GM18511 (cell line): ENCODE results near the gene R3HCC1L.

Experiments used
- ATAC-seq: cut with Tn5 transposase; IDR thresholded peaks from one replicate; pipeline ENCODE4 v1.9.1; 2021; ENCODE audit warnings: mild to moderate bottlenecking, moderate library complexity; ENCODE audit not compliant: unreplicated experiment

Gene R3HCC1L

DNA sequence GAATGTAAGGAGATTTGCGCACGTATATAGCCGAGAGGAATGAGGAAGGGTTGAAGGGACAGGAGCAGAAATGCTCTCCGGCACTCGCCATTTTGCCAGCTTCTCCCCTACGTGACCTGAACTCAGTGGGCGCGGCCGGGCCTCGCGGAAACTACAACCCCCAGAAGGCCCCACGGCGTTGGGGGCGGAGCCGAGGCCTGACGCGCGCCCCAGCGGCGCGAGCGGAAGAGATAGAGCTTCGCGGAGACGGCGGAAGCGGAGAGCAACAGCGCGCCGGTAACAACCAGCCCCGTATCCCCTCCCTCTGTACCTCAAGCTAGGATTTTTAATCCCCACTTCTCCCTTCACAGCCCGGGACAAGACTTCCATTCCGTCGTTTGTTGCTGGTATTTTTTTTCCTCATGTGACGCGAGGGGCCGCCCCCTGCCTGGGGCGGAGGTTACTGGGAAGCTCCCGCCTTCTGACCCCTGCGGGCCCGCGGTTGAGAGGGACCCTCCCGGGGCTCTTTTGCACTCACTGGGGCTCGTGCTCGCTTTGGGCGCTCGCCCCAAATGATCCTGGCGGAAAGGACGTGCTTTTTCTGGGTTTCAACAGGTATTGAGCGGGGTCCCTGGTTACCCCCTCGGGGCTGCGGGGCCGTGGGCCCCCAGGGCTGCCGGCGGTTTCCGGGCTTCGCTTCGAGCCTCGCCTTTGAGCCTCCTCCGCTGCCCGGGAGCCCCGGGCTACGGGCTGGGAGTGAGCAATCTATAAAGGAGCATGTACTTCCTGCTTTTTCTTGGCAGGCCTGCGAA lies at the start of gene R3HCC1L:
Gene R3HCC1L, plus strand, starts transcription at position 227 of the 791 bp plus-strand sequence. CDS start 73,458 bp downstream, outside the sequence.
- peak; percentile 83 for ATAC-seq

DNA sequence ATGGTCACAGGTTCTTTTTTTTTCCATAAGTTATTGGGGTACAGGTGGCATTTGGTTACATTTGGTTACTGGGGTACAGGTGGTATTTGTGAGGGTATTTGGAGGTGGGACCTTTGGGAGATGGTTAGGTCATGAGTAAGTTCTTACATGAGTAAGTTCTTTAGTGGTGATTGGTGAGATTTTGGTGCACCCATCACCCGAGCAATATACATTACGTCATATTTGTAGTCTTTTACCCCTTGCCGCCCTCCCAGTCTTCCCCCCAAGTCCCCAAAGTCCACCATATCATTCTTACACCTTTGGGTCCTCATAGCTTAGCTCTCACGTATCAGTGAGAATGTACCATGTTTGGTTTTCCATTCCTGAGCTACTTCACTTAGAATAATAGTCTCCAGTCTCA lies 49.2 kb upstream of the R3HCC1L start:
- ATAC-seq, result no peak

DNA sequence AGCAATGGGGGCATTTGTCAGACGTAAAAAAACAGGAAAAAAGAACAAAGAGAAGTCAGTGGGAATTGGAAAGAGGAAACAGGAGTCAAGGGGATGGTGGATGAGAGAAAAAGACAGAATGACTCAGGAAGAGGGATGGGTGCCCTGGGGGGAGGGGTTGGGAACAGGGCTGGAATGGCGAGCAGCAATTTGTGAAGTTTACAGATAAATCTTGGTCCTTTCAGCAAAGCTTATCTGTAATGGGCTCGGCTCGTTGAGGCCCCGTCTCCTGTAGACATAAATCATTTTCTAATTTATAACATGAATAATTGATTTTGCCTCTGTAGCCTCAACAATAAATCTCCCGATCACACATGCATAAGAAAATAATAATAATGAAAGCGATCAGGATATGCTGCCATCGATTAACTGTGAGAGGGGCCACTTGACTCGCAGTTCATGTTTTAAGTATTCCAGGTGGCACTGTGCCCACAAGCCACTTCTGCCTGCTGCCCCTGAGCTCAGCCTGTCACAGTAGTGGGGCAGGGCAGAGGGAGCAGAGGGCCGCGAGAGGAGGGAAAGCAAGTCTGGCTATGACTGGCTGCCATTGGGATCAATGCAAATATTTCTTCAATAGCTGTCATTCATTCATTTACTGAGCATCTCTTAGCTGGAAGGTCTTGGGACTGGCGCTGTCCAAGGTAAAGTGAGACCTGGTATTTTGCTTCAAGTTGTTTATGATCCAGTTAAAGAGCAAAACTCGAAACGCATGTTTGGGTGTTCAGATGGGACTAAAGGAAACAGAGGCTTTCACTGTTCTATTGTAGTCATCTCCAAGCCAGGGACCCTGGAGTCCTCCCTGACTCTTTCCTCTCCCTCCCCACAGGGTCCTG lies 47.4 kb upstream of the R3HCC1L start:
- ATAC-seq, result no peak

DNA sequence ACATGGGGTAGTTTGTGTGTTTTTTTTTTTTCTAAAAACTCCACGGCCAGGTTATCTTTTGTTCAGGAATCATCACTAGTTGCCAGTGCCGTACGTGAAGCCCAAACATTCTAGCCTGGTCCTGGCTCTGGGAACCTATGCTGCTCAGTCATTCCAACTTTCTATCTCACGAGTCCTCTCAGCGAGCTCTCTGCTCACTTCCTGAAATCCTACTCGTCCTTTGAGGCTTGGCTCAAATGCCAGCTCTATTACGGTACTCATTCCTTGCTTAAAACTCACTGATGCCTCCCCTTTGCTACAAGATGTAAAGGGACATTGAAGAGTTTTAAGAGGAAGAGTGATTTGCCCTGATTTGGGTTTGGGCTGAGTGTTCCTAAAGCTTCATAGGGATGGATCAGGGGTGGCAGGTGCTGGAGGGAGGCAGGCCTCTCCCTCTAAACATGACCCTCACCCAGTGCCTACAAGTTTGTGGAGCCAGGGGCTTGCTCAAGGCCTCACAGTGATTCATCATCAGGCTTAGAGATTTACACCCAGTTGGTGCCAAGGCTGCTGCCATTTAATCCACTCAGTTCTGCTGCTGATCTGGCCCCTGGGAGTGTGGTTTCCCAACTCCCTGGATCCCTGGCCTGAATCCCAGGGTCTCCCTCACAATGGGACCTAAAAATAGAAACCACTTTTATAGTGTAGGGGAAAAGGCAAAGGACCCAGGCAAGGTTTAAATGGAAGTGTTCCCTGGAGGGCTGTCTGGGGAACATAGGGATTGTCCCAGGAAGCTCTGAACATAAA lies 46.1 kb upstream of the R3HCC1L start:
- no peak for ATAC-seq

DNA sequence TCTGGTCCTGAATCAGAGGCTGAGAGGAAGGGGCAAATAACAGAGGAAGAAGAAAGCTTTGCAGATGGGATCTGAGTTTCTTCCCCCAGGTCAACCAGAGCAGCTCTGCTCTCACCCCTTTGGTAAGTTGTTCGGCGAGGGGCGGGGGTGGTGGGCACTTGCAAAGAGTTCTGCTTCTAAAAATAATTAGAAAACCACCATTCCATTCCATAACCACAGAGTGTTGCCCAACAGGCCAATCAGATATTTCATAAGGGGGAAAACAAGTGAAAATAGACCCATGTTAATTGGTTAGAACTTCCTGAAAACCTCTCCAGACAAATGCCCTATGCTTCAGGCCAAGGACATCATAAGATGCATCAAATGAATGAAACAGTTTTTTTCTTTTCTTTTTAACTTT lies 43.6 kb upstream of the R3HCC1L start:
- no peak for ATAC-seq

DNA sequence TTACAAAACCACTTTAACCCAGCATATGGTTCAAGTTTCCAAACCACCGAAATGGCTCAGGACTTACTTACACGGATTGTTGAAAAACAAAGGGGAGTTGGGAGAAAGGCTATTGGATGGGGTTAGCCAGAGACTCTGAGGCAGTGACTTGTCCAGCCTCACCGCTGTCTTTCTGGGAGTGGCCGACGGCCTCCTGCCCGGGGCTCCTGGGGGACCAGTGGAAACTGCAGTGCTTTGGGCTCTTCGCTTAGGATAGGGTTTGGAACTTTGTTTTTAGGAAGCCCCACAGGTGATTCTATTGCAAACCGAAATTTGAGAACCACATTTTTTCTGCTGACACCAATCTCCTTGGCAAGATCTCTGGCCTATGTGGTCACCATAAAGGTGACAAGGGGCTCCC lies 38.1 kb upstream of the R3HCC1L start:
- ATAC-seq, result no peak

DNA sequence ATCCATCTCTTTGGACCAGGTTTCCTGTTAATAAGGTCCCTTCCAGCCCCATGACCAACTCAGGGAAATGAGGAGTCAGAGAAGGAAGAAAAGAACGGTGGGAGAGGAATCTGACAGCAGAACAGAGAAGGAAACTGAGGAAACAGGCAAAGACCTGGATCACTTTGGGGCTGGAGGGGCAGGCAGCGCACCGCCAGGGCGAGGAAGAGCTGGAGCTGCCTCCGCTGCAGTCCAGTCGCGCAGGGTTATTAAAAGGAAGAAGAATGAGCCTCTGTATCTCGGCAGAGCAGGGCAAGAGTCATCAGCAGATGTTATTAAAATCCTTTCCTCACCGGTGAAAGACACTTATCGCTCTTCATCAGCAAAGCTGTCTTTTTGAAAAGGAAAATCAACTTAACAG lies 37.7 kb upstream of the R3HCC1L start:
- ATAC-seq, result no peak

DNA sequence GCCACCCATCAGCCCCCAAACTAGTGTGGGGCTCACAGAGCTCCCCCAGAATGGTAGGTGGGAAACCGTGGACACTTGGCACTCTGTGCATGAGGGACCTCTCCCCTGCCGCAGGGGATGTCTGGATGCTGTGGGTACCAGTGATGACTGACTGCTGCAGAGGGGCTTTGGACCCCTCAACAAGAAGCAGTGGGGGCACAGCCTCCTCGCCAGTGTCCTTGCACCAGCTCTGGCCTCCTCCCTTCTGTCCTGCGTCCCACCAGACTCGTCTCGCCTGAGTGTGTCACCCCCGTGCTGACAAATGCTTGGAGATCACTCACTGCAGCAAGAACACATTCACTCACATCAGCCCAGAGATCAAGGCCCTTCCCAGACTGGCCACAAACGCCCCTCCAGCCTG lies 37.3 kb upstream of the R3HCC1L start:
- no peak for ATAC-seq

DNA sequence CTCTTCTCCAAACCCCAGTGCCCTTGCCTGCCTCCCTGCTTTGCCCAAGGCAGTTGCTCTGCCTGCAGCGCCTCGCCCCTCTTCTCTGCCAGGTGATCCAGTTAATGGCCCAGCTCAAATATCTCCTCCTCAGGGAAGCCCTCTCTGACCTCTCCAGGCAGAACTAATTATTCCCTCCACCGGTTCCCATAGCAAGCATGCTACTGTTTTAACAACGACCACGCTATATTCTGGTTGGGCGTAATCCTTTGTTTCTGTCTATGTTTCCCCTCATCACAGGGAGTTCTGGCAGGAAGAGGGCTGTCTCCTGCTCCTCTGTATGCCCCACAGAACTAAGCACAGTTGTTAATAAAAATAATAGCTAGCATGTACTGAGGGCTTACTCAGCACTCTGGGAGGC lies 36.8 kb upstream of the R3HCC1L start:
- no peak for ATAC-seq

DNA sequence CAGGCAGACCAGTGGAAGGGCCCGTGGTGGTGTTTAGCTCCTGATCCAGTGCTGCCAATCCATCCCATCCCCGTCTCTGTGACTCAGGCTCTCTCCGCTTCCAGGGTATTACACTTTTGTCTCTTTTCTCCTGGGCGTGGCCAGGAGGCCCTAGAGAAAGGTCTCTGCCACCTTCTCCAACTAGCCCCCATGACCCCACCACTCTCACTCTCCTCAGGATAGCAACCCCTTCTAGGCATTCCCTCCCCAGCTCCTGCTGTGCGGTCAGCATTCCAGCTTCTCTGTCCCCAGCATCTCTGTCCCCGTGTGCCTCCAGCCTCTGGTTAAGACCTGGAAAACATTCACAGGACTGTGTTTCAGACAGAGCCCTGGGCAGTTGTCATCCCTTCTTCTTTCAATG lies 36.2 kb upstream of the R3HCC1L start:
- ATAC-seq, result no peak

DNA sequence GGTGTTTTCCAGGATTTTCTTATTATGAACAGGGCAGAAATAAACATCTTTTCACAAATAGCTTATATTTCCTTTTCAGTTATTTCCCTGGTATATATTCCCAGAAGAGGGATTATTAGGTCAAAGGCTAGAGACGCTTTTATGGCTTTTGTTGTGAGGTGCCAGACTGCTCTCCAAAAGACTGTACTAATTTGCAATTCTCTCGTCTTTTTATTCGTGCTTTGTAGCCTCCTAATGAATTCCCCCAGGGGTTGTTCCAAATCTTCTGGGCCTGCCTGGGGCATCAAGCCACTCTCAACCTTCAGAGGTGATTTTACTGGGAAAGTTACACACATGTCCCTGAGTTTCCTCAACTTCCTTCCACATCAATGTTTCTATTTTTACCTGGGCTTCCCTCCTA lies 34.0 kb upstream of the R3HCC1L start:
- no peak for ATAC-seq

DNA sequence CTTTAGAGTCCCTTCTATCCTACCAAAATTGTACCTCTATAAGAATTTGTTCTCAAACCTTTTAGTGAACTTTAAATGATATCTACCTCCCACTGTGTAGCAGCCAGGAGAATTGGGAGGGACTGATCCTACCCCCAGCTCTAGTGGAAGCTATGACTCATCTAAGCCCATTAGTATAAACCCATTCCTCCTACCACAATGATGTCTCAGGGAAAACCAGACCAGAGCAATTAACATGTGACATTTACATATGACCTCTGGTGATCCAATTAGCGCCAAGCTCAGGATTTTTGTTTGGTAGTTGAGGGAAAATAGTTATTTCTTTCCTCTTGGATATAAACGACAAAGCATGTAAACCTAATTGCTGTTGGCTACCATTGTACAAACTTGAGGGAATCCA lies 33.1 kb upstream of the R3HCC1L start:
- ATAC-seq, result no peak

DNA sequence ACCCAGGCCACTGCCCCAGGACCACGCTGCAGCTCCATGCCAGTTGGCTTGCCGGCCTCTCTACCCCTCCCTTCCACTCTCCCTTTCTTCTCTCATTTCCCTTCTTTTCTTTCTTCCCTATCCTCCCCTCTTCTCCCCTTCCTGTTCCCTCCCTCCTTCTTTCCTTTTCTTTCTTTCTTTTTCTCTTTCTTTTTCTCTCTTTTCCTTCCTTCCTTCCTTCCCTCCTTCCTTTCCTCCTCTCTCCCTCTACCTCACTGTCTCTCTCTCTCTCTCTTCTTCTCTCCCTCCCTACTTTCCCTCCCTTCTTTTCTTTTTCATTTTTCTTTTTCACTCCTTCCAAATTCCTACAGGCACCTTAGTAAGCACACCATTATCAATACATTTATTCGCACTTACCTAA lies 30.3 kb upstream of the R3HCC1L start:
- no peak for ATAC-seq

DNA sequence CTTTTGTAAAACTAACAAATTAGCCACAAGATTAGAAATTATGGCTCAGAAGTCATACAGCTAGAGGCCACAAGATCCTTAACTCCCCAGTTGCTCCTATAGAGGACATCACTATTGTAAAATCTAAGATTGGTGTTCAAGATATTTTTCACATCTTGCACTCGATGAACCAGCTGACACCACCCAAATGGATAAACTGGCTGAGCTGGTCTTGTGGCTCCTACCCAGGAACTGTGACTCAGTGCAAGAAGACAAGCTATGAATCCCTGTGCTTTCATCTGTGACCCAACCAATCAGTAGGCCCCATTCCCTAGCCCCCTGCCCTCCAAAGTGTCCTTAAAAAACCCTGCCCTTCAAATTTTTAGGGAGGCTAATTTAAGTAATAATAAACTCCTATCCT lies 27.9 kb upstream of the R3HCC1L start:
- no peak for ATAC-seq

DNA sequence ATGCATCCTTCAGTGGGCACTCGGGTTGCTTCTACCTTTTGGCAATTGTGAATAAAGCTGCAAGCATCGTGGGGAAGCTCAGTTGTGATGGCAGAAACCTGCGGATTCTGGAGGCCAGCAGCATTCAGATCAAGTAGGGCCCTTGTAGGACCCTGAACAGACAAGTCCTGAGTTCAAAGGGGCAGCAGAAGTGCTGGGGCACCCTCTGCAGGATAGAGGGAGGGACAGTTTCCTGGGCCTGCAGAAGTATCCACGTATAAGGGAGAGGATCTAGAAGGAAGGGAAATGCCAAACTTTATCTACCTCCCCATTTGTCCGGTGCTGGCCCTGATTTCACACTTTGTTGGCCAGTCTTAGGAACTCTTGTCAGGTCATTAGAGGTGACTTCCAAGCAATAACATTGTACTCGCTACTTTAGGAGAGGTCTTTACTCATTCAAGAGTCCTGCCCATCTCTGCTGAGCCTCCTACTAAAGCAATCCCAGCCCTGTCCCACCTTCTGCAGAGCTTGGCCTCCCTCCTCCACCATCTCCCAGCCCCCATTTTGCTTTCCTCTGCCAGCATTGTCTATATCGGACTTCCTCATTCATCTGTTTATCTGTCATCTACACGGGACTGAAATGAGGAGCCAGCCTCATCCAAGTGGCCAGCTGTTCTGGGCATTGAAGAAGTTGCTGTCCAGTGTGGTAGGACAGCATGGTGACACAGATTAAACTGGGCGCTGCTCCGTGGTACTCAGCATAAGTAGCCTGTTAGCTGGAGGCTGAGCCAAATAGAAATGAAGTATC lies 26.6 kb upstream of the R3HCC1L start:
- ATAC-seq, result no peak

DNA sequence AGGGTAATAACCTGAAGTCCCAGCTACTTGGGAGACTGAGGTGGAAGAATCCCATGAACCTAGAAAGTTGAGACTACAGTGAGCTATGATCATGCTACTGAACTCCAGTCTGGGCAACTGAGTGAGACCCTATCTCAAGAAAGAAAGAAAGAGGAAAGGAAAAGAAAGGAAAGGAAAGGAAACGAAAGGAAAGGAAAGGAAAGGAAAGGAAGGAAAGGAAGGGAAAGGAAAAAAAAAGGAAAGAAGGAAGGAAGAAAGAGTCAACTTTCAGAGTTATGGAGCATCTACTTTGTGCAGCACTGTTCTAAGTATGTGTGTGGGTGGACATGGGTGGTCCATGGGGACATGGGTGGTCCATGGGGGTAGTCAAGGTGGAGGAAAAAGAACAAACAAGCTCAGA lies 24.1 kb upstream of the R3HCC1L start:
- ATAC-seq, result no peak

DNA sequence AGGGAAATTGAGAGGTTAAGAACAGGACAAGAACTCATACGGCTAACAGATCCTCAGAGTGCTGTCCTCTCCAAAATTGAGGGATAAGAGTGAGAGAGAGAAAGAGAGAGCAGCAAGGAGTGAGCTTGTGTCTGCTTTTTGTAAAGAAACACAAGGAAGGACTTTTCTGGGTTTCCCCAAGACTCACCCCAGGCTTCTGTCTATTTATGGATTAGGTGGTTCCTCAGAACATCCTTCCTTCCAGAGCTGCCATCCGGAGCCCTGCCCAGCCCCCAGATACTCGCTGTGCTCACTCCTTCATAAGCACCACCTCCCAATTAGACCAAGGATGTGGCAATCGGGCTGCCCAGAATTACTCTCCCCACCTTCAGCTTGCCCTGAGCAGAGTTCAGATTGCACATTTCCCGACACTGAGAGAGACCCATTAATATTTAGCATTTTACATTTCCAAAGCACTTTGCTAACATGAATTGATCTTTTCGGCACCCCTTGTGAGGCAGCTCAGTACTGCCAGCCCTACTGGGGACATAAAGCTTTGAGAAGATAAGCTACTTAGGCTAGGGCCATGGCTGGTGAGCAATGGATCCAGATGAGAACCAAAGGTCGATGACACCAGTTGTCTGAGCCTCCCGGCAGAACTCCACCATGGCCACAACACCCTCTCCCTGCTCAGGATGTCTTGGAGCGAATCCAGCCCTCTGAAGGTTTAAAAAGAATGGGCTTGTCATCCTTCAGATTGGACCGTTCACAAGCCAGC lies 19.2 kb upstream of the R3HCC1L start:
- ATAC-seq, result no peak

DNA sequence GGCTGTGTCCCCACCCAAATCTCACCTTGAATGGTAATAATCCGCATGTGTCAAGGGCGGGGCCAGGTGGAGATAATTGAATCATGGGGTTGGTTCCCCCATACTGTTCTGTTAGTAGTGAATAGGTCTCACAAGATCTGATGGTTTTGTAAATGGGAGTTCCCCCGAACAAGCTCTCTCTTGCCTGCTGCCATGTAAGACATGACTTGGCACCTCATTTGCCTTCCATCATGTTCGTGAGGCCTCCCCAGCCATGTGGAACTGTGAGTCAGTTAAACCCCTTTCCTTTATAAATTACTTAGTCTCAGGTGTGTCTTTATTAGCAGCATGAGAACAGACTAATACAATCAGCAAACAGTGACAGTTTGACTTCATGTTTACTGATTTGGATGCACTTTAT lies 14.6 kb upstream of the R3HCC1L start:
- ATAC-seq, result no peak

DNA sequence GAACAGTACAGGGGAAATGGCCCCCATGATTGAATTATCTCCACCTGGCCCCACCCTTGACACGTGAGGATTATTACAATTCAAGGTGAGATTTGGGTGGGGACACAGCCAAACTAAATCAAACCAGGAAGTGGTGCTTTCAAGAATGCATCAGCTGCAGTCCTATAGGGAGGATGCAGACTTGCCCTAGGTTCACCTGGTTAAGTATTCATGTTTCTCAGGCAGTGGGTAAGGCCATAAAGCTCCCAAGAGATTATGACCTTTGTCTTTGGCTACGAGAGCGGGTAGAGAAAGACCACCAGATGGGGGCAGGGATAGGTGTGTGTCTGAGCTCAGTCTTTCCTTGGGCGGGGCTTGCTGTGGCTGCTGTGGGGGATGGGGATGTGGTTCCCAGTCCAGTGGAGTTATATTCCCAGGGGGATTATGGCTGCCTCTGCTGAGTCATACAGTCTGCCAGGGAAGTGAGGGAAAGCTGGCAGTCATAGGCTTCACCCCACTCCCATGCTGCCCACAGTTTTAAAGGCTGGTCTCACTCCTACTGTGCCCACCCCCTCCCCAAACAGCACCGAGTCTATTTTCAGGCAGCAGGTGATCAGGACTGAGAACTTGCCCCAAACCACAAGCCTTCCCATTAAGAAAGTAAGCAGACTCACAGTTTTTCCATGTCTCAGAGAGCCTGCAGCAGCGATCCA lies 8.4 kb upstream of the R3HCC1L start:
- no peak for ATAC-seq
